MM.1S (cell line): Measurements from ENCODE around the gene CCNK.

ENCODE experiments used
- CTCF ChIP-seq: fragments of 300-600 bp; sonication (generic); IDR thresholded peaks from 2 replicates; pipeline ENCODE4 v1.5.1; 2016; ENCODE audit warnings: antibody characterized with exemption, low read length, mixed read lengths
- EZH2 ChIP-seq: fragments of 300-600 bp; sonication (generic); optimal IDR thresholded peaks from 2 replicates; pipeline ENCODE3; 2017; ENCODE audit warnings: low read depth, mild to moderate bottlenecking, antibody characterized with exemption, low read length, mixed read lengths
- EZH2phosphoT487 ChIP-seq: fragments of 300-600 bp; sonication (generic); IDR thresholded peaks from 2 replicates; pipeline ENCODE4 v1.6.1; 2018; ENCODE audit warnings: antibody characterized with exemption, low read length

DNA sequence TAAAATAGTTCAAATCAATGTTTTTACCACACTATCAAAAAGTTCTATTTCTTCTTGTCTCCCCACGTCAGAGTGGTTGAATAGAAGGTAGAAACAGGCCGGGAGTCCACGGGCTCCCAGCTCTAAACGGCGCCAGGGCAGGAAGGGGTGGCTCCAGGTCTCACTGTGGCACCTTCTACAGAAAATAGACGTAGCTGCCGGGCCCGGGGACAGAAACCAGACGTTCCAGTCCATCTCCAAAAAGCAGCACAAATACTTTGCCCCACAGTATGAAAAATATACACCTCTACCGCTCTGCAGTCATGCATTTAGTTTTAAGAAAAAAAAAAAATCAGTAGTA is 30.9 kb downstream of the CCNK start:
- TF ChIP-seq CTCF, result no peak
- no peak for TF ChIP-seq EZH2
- TF ChIP-seq EZH2phosphoT487, result no peak
